Skin epidermis (tissue), 12 donors: ENCODE measurements around the gene LRSAM1.

ENCODE experiments used
- H3K27ac ChIP-seq, 21 experiments: fragments of 200-600 bp; sonication (generic) in 11 of 21; one replicate each; pipeline ENCODE4 v1.5.0; 2020; ENCODE audit warnings: mild to moderate bottlenecking in 3 of 21, inconsistent platforms in 2 of 21, moderate library complexity in 2 of 21
- H3K4me3 ChIP-seq, 7 experiments: fragments of 200-600 bp; sonication (generic) in 2 of 7; one replicate each; pipeline ENCODE4 v1.5.0; 2020; ENCODE audit warnings: inconsistent platforms in 2 of 7, mild to moderate bottlenecking in 2 of 7, moderate library complexity in 1 of 7

Gene LRSAM1

DNA sequence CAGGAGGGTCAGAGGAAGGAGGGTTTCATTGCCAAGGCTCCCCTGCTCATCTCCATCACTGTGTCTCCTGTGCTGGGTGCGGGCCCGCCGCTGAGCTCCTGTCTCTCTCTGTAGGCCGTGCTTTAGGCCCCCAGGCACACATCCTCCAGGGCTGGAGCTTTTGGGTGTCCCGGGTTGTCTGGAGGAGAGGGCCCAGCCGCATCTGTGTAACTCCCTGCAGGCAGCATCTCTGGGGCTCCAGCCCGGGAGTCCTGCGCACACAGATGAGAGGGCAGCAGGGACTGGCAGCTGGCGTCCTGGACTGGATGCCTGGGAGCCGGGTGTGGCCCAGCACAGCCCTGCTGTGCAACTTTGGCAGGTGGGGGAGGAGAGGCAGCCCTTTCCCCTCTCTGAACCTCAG lies 40.2 kb downstream of the LRSAM1 start:
- Histone ChIP-seq H3K4me3 (no peak overlapping the region), H3K27ac (no peak overlapping the region)

DNA sequence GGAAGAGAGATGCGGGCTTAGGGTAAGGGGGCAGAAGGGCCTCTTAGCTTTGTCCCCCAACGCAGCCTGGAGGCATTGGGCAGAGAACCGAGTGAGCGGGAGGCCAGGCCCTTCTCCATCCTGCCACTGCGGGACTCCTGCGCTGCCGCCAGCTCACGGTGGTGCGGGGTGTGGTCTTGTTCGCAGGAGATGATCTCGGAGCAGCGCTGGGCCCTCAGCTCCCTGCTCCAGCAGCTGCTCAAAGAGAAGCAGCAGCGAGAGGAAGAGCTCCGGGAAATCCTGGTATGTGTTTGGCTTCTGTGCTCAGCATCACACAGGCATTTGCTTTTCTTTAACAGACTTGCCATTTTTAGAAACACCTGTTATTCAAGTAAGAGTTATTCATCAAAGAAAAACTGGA lies 41.3 kb downstream of the LRSAM1 start:
- Histone ChIP-seq H3K27ac (no peak overlapping the region), H3K4me3 (no peak overlapping the region)

DNA sequence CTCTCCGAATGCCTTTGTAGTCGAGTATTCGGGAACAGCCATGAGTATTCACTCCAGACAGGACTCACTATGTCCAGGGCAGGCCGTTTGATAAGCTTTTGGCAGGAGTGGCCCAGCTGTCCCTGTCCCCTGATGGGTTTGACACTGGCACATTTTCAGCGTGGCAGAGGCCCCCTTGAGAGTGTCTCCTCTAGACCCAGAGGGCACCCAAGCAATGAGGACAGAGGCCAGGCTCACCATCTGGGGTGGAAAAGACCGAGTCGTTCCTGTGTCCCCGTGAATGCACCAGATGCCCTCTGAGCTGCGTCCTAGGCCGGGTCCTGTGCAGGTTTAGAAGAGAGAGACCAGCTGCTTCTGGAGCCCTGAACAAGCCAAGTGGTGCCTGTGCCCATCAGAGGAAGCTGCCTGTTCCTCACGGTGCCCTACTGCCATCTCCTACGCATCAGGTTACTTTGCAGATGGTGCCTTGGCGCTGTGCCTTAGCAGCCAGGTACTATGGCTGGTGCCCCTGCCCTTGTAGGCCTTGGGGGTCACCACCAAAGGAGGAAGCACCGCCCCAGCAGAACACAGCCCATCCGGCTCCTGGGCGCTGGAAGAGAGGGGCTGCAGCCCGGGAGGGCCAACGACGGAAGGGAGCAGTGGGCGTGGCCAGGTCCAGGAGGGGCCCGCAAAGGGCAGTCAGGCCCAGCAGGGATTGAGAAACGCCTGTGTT lies 42.4 kb downstream of the LRSAM1 start:
- Histone ChIP-seq H3K27ac (peak overlapping the region in 2 of 21 experiments; percentile 2 to 56), H3K4me3 (no peak overlapping the region)

DNA sequence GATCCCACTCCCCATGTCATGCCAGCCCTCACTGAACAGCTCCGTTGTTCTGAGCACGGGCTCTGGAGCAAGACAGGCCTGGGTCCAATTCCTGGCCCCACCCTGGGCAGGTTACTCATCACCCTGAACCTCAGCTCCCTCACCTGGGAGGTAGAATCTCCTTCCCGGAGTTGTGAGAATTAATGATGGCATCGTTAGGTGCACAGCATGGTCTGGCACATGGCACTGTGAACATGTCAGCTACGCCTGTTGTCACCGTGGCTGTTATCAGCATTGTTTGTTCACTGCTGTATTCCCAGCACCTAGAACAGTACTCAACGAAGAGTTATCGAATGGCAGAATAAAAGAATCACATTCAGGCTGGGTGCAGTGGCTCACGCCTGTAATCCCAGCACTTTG lies 43.0 kb downstream of the LRSAM1 start:
- Histone ChIP-seq H3K4me3 (no peak overlapping the region), H3K27ac (peak overlapping the region in 9 of 21 experiments; percentile 2 to 88 (median 56))

DNA sequence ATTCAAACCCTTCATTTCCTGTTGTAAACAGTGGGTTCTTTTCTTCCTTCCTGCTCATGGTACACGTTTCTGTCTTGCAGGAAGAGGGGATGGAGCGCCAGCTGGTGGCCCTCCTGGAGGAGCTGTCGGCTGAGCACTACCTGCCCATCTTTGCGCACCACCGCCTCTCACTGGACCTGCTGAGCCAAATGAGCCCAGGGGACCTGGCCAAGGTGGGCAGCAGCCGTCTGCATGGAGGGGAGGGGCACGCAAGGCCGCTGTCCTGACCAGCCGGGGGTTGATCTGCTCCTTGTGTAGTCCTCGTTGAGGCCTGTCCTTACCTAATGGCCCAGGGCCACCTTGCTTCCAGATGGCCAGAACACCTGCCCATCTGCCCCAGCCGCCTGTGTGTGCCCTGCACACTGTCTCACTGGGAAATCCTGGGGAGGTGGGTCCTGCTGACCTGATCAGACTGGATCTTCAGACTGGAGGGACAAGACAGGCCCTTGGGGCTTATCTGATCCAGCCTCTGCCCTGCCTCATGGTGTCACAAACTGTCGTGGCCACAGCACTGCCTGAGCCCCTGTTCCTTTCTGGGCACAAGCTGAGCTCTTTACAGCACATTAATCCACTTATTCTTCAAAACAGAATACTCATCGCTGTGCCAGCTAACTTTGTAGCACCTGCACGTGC lies 44.7 kb downstream of the LRSAM1 start:
- H3K4me3 ChIP-seq = no peak overlapping the region
- peak overlapping the region in 11 of 21 experiments; percentile 19 to 88 (median 72) for H3K27ac ChIP-seq

DNA sequence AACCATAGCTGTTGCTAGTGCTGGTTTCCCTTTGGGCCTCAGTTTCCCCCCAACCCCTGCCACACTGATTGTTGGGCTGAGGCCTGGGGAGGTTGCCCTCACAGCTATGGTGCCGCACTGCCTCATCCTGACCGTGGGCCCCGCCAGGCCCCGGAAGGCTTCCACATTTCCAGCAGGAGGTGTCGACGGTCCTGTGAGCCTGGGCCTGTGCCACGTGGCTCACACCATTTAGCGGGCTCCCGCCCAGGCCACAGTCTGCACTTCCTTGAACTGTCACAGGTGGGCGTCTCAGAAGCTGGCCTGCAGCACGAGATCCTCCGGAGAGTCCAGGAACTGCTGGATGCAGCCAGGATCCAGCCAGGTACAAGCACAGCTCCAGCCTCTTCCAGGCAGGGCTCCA lies 45.7 kb downstream of the LRSAM1 start:
- no peak overlapping the region for H3K4me3 ChIP-seq

DNA sequence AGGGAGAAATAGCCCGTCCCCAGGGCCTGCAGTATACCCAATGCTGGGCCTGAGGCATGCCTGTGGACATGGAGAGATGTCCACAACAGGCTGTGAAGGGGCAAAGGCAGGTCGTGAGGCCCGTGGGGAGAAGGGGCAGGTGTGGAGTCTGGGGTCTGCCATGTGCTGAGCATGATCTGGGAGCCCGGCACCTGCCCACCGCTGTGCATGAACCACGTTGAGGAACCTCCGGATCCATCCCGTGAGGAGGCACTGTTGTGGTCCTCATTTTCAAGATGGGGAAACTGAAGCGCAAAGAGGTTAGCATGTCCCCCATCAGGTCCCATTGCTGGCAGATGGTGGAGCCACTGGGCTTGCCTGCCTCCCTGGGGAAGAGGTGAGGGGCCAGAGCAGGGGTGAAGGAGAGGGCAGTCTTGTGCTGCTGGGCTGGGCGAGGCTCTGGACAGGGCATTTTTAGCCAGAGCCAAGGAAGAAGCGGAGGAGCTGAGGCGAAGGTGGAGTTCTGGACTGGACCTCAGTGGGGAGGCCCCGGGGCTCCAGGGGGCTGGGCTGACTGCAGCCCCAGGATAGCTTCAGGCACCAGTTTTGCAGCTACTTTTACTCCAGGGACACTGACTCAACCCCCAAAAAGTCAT lies 46.5 kb downstream of the LRSAM1 start:
- H3K4me3 ChIP-seq = no peak overlapping the region
- no peak overlapping the region for H3K27ac ChIP-seq

More for the DNA sequence above, 45.7 kb downstream of the LRSAM1 start:
- H3K27ac ChIP-seq = peak overlapping the region in 1 of 21 experiments; percentile 53

DNA sequence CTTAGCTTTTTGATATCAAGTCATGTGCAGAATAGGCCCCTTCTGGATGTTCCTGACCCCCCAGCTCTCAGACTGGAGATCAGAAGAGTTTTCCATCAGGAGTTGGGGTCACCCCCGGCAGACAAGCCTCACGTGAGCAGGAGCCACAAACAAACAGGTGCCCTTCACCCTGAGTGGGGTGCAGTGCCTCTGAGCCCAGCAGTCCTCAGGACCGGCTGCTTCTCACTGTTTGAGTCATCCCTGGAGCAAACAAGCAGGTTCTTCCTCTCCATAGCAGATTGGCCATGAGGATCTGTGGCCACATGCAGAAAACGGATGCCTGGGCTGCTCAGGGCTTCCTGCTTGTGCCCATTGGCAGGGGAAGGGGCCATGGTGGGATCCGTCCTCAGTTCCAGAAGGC lies 47.0 kb downstream of the LRSAM1 start:
- H3K27ac ChIP-seq = no peak overlapping the region
- H3K4me3 ChIP-seq = no peak overlapping the region

DNA sequence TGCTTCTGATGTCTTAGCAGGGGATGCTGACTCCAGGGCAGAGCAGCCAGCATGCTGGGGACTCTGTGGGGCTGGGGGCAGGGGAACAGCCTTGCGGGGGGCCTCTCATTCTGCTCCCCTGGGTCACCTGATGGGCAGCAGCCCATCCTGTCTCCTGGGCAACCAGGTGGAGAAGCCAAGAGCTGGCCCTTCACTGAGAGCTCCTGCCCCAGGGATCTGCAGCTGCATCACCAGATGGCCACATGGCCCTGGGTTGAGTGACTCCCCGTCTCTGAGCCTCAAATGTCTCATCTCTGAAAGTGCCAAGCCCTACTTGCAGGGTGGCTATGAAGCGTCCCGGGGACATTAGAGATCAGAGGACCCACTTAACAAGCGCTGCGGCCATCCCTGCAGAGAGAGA lies 49.1 kb downstream of the LRSAM1 start:
- H3K27ac ChIP-seq = no peak overlapping the region
- no peak overlapping the region for H3K4me3 ChIP-seq

DNA sequence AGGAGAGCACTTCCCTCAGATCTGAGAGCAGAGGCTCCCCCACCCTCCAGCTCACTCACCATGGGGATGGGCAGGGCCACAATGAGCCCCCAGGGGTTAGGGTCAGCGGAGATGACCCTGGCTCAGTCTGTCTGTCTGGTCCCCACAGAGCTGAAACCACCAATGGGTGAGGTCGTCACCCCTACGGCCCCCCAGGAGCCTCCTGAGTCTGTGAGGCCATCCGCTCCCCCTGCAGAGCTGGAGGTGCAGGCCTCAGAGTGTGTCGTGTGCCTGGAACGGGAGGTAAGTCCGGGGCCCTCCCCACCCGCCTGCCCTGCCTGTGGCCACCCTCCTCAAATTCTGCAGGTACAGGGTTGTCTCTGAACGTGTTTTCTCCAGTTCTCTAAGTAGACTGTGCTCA lies 49.6 kb downstream of the LRSAM1 start:
- no peak overlapping the region for H3K4me3 ChIP-seq
- no peak overlapping the region for H3K27ac ChIP-seq

DNA sequence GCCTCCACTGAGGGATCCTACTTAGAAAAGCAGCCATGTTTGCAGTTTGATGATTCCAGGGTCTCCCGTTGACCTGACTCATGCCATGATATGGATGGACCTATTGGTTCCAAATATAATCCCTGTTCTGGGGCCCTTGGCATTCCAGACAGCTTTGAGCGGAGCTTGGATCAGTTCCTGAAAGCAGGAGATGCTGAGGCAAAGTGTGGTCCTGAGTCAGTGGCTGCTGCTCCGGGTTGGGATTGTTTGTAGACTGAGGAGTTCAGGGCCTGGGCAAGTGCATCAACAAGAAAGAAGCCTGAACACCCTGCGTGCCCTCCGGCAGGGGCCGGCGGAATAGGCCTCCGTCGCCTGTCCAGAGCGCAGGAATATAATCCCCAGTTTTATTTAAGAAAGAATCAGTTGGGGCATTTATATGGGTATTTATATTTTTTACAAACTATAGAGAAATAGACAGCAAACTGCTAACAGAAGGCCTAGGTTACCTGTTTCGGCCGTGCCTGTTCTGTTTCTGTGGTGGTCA lies 50.6 kb downstream of the LRSAM1 start:
- no peak overlapping the region for H3K27ac ChIP-seq
- no peak overlapping the region for H3K4me3 ChIP-seq

DNA sequence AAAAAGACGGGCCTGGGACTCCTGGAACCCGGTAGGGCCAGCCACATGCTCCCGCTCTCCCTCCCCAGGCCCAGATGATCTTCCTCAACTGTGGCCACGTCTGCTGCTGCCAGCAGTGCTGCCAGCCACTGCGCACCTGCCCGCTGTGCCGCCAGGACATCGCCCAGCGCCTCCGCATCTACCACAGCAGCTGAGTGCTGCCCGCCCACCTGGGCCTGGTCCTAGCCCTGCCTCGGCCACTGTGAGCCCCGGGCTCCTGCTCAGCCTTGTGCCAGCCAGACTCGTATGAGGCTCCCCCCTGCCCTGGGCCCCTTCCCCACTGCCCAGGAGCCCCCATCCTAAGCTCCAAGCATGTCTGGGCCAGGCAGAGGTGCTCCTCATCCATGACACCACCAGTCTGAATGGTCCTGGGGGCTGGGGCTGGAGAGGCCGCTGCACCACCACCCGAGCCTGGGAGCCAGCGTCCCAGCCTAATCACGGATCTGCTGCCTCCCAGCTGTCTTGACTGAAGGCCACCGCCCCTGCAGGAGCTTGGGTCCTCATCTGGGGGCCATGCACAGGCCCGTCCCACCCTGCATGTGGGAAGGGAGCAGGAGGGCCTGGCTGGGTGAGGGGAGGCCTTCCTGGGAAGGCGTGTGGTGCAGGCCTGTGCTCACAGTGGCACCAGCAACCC lies 51.5 kb downstream of the LRSAM1 start:
- H3K4me3 ChIP-seq = no peak overlapping the region
- H3K27ac ChIP-seq = no peak overlapping the region

DNA sequence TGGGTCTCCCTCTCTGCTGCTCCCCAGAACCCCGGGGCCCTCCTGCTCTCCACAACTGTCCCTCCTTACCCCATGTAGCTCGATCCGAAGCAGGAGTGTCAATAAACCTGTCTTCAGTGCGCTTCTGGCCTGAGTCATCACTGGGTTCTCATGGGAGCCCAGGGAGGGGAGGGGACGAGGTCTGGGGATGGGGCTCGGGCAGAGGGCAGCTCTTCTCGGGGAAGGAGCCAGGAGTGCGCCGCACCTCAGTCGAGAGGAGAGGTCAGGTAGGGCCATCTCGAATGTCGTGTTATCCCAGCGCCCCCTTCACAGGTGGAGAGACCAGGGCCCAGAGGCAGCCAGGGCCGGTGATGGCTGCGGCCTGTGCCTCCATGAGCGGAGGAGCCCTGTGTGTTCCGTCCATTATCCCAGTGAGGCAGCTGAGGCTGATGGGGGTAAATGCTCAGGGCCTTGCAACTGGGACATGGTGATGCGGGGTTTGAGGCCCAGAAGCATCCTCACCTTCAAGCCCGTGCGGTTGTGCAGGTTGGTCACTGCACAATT lies 52.1 kb downstream of the LRSAM1 start:
- H3K4me3 ChIP-seq = no peak overlapping the region
- H3K27ac ChIP-seq = no peak overlapping the region

DNA sequence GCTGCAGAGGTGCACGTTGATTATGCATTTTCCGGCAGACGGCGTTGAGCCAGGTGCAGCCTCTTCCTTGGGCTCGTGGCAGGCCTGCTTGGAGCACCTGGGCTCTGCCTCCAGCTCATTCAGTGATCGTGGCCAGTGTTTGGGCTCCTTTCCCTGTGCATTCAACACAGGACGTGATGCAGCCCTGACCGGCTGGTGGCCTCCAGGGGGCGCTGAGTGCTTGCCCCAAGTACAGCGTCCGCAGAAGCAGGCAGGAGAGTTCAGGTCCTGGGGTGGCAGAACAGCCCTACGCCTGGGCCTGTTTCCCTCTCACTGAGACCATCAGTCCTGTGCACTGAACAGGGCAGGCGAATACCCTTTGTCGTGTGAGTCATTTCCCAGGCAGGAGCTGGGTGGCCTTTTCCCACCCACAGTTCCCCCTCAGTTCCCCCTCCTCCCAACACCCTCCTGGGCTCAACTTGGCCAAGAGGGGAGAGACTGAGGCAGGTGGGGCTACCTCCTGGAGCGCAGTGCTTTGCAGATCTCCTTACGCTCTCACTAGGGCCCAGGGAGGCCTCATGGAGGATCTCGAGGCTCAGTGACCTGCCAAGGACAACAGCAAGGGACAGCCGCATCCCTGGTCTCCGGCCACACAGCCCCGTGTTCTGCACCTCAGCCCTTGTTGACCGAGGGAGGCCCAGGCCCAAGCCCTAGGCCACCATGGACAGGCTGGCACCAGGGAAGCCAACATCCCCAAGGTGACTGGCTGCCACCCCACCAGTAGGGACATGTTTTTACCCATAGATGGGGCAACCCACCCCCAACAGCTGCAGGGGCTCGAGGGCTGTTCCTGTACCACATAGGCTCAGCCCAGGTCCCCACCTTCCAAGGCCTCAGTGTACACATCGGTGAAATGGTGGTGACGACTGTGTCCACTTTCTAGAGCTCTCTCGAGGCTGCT lies 52.9 kb downstream of the LRSAM1 start:
- no peak overlapping the region for H3K4me3 ChIP-seq
- H3K27ac ChIP-seq = peak overlapping the region in 8 of 21 experiments; percentile 26 to 69 (median 50)

DNA sequence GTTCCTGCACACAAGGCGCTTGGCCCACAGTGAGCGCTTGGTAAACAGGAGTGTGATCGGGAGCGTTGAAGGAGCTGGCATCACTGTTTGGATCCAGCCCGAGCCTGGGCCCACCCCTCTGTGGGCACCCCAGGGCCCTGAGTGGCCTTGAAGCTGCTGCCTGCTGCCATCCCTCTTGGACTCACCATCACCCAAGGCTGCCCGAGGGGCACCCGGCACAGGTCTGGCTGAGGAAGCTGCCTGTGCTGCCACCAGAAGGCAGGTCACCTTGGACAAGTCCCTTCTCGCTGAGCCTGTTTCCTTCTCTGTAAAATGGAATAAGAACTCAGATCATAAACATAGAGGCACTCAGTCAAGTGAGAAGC lies 53.6 kb downstream of the LRSAM1 start:
- H3K27ac ChIP-seq = peak overlapping the region in 7 of 21 experiments; percentile 37 to 69 (median 56)

DNA sequence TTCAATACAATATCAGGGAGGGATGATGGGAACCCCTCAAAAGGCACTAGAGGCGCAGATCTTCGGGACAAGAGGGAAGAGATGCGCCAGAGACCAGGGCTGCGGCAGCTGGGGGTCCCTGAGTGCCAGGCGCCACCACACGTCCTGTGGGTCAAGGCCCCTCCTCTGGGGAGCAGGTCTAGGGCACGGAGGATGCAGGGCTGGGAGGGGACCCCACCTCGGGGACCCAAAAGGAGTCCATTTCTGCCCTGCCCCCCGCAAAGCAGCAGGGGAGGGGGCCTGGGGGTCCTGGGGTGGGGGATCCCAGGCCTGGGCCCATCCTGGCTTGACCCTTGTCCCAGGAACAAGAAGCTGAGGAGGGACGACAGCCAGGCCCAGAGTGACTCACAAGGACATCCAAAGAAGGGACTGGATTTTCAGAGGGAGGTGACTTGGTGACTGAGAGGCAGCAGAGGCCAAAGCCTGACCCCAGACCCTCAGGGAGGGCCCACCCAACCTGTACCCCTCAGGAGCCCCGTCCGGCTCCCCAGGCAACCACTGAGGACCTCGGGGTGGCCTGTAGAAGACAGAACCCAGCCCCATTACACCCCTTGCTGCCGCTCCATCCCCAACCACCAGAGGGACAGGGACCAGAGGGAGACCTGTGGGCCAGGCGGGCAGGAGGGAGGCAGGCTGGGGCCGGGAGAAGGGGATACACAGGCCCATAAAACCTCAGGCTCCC lies 54.2 kb downstream of the LRSAM1 start:
- no peak overlapping the region for H3K4me3 ChIP-seq
- H3K27ac ChIP-seq = peak overlapping the region in 9 of 21 experiments; percentile 3 to 69 (median 46)

More for the DNA sequence above, 53.6 kb downstream of the LRSAM1 start:
- no peak overlapping the region for H3K4me3 ChIP-seq

DNA sequence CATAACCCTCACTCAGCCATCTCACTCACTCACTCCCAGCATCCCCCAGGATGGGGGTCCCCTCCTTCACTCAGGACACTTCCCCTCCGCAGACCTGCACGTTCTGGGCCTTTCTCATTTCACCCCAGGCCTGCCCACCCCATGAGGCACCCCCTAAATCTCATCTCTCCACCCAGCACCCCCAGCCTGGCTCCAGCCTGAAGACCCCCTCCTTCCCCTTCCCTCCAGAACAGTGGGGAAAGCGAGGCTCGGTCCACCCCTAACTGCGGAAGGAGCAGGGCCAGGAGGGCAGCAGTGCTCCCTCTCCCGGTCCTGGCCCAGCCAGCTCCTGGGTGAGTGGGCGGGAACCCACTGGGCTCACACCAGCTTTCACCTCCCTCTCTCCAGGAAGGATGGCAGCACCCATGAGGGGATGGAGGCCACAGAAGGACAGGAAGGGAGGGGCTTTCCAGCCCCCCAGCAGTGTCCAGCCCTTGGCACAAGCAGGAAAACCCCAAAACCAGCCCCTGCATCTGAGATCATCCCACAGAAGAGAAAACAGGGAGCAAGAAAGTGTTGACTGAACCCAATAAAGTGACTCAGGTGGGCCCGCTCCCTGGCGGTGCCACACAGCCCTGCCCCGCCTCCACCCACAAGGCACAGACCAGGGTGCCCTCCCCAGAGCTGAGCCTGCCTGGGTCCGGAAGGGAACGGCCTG lies 55.0 kb downstream of the LRSAM1 start:
- no peak overlapping the region for H3K4me3 ChIP-seq
- peak overlapping the region in 8 of 21 experiments; percentile 3 to 69 (median 48) for H3K27ac ChIP-seq
